Measurements from ENCODE around the gene CYBRD1.

DNA sequence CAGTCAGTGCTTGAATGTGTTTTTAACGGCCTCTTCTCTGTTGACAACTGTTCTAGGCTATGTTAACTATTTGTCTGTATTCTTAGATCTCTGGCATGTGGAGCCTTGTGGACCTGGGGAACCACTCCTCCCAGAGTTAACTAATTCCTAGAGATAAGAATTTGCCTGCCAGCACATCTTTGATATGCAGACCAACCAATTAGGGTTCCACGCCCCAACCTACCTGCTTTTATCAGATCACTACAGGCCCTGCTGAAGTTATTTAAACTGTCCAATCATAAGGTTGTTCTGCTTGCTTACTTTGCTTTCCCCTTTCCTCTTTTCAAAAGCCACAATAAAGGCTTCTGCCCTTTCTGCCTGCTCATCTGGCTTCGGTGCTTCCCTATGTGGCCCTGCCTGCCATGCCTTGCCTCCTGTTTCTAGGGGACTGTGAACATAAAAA is 8.5 kb upstream of the CYBRD1 start:
- TF ChIP-seq, protein P1, sequence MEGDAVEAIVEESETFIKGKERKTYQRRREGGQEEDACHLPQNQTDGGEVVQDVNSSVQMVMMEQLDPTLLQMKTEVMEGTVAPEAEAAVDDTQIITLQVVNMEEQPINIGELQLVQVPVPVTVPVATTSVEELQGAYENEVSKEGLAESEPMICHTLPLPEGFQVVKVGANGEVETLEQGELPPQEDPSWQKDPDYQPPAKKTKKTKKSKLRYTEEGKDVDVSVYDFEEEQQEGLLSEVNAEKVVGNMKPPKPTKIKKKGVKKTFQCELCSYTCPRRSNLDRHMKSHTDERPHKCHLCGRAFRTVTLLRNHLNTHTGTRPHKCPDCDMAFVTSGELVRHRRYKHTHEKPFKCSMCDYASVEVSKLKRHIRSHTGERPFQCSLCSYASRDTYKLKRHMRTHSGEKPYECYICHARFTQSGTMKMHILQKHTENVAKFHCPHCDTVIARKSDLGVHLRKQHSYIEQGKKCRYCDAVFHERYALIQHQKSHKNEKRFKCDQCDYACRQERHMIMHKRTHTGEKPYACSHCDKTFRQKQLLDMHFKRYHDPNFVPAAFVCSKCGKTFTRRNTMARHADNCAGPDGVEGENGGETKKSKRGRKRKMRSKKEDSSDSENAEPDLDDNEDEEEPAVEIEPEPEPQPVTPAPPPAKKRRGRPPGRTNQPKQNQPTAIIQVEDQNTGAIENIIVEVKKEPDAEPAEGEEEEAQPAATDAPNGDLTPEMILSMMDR (IDR thresholded peaks at IDR 0.05): no peak
- TF ChIP-seq RAD21 (conservative IDR thresholded peaks at IDR 0.05 in 1 of 2, IDR thresholded peaks at IDR 0.05 in 1 of 2) (no peak), SREBF2 (IDR thresholded peaks at IDR 0.05) (no peak), CHD2 (IDR thresholded peaks at IDR 0.05; ENCODE audit: low read length, partially characterized antibody) (no peak), ZNF302 (CRISPR knock-in tag; IDR thresholded peaks at IDR 0.05) (no peak), HOXA7 (CRISPR knock-in tag; IDR thresholded peaks at IDR 0.05) (no peak), EP300 (IDR thresholded peaks at IDR 0.05) (no peak)
- TF ChIP-seq, protein P2, sequence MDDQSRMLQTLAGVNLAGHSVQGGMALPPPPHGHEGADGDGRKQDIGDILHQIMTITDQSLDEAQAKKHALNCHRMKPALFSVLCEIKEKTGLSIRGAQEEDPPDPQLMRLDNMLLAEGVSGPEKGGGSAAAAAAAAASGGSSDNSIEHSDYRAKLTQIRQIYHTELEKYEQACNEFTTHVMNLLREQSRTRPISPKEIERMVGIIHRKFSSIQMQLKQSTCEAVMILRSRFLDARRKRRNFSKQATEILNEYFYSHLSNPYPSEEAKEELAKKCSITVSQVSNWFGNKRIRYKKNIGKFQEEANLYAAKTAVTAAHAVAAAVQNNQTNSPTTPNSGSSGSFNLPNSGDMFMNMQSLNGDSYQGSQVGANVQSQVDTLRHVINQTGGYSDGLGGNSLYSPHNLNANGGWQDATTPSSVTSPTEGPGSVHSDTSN (IDR thresholded peaks at IDR 0.05): no peak
- TF ChIP-seq, protein P3, sequence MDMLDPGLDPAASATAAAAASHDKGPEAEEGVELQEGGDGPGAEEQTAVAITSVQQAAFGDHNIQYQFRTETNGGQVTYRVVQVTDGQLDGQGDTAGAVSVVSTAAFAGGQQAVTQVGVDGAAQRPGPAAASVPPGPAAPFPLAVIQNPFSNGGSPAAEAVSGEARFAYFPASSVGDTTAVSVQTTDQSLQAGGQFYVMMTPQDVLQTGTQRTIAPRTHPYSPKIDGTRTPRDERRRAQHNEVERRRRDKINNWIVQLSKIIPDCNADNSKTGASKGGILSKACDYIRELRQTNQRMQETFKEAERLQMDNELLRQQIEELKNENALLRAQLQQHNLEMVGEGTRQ (IDR thresholded peaks at IDR 0.05): no peak
- TF ChIP-seq, protein P4, sequence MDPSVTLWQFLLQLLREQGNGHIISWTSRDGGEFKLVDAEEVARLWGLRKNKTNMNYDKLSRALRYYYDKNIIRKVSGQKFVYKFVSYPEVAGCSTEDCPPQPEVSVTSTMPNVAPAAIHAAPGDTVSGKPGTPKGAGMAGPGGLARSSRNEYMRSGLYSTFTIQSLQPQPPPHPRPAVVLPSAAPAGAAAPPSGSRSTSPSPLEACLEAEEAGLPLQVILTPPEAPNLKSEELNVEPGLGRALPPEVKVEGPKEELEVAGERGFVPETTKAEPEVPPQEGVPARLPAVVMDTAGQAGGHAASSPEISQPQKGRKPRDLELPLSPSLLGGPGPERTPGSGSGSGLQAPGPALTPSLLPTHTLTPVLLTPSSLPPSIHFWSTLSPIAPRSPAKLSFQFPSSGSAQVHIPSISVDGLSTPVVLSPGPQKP (IDR thresholded peaks at IDR 0.05; ENCODE audit: low read depth, low read length): no peak
- TF ChIP-seq, protein P5, sequence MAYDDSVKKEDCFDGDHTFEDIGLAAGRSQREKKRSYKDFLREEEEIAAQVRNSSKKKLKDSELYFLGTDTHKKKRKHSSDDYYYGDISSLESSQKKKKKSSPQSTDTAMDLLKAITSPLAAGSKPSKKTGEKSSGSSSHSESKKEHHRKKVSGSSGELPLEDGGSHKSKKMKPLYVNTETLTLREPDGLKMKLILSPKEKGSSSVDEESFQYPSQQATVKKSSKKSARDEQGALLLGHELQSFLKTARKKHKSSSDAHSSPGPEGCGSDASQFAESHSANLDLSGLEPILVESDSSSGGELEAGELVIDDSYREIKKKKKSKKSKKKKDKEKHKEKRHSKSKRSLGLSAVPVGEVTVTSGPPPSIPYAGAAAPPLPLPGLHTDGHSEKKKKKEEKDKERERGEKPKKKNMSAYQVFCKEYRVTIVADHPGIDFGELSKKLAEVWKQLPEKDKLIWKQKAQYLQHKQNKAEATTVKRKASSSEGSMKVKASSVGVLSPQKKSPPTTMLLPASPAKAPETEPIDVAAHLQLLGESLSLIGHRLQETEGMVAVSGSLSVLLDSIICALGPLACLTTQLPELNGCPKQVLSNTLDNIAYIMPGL (CRISPR knock-in tag; IDR thresholded peaks at IDR 0.05; ENCODE audit: borderline replicate concordance): no peak
- TF ChIP-seq, protein P6, sequence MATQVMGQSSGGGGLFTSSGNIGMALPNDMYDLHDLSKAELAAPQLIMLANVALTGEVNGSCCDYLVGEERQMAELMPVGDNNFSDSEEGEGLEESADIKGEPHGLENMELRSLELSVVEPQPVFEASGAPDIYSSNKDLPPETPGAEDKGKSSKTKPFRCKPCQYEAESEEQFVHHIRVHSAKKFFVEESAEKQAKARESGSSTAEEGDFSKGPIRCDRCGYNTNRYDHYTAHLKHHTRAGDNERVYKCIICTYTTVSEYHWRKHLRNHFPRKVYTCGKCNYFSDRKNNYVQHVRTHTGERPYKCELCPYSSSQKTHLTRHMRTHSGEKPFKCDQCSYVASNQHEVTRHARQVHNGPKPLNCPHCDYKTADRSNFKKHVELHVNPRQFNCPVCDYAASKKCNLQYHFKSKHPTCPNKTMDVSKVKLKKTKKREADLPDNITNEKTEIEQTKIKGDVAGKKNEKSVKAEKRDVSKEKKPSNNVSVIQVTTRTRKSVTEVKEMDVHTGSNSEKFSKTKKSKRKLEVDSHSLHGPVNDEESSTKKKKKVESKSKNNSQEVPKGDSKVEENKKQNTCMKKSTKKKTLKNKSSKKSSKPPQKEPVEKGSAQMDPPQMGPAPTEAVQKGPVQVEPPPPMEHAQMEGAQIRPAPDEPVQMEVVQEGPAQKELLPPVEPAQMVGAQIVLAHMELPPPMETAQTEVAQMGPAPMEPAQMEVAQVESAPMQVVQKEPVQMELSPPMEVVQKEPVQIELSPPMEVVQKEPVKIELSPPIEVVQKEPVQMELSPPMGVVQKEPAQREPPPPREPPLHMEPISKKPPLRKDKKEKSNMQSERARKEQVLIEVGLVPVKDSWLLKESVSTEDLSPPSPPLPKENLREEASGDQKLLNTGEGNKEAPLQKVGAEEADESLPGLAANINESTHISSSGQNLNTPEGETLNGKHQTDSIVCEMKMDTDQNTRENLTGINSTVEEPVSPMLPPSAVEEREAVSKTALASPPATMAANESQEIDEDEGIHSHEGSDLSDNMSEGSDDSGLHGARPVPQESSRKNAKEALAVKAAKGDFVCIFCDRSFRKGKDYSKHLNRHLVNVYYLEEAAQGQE (IDR thresholded peaks at IDR 0.05): no peak

Data from A549 (cell line).